Mammary epithelial cell (primary cell): ENCODE results near the gene AKIP1.

Source experiments
- EZH2 ChIP-seq: IDR thresholded peaks from 2 replicates; pipeline ENCODE4 v1.6.1; 2012; ENCODE audit warnings: low read length, inconsistent platforms, borderline replicate concordance
- TF ChIP-seq, protein P1 (sequence below), 2 donors: IDR thresholded peaks in 1 of 2; conservative IDR thresholded peaks in 1 of 2; 2 replicates each; pipeline ENCODE4 v1.5.1; 2011 to 2012; ENCODE audit warnings: inconsistent platforms in 2 of 2, low read length in 2 of 2, mild to moderate bottlenecking in 2 of 2, control low read depth in 1 of 2, low read depth in 1 of 2; ENCODE audit not compliant: insufficient read depth in 1 of 2; ENCODE audit errors: extremely low read depth in 1 of 2

DNA sequence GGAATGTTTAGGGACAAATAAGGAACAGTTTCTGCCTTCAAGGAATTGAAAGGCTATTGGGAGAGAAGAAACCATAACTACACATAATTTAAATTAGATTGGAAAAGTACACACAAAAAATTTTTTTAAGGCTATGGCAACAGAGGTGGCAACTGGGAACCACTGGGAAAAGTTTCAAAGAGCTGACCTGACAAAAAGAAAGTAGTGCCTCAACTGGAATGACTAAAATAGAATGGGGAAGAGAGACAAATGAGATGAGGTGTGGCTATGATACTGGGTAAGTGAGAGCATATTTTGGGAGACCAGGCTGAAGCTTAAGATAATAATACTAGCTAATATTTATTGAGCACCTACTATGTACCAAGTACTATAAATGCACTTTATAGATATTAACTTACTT, 2.9 kb upstream of the AKIP1 start:
- TF ChIP-seq, protein P1, sequence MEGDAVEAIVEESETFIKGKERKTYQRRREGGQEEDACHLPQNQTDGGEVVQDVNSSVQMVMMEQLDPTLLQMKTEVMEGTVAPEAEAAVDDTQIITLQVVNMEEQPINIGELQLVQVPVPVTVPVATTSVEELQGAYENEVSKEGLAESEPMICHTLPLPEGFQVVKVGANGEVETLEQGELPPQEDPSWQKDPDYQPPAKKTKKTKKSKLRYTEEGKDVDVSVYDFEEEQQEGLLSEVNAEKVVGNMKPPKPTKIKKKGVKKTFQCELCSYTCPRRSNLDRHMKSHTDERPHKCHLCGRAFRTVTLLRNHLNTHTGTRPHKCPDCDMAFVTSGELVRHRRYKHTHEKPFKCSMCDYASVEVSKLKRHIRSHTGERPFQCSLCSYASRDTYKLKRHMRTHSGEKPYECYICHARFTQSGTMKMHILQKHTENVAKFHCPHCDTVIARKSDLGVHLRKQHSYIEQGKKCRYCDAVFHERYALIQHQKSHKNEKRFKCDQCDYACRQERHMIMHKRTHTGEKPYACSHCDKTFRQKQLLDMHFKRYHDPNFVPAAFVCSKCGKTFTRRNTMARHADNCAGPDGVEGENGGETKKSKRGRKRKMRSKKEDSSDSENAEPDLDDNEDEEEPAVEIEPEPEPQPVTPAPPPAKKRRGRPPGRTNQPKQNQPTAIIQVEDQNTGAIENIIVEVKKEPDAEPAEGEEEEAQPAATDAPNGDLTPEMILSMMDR (conservative IDR thresholded peaks at IDR 0.05 in 1 of 2, IDR thresholded peaks at IDR 0.05 in 1 of 2; ENCODE audit: extremely low read depth in 1 of 2, insufficient read depth in 1 of 2, low read depth in 1 of 2, low read length in 2 of 2): no peak
- no peak for TF ChIP-seq EZH2
